NCI-H748 (cell line): Measurements from ENCODE around the gene IL13RA2.

ENCODE experiments used
- DNase-seq: peaks from one replicate; lab custom pipeline; 2025; ENCODE audit not compliant: unreplicated experiment; lab: John Stamatoyannopoulos, UW

Gene IL13RA2

DNA sequence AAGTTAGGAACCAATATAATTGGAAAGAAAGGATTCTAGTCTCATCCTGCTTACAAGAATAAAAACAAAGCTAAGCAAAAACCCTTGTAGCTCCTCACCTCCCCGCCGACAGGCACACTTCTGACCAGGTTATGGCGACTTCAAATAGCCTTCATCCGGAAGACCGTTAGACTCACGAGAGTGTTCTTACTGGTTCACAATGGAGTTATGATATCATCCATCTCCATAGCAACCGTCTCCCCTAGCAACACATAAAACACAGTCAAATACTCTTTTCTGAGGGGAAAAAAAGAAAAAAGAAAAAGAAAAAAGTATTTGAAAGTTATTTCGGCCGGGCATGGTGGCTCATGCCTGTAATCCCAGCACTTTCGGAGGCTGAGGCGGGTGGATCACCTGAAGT is at the start of gene IL13RA2:
Gene IL13RA2, minus strand, starts transcription at position 162 of the 400 bp plus-strand sequence. CDS start 347 bp downstream, outside the sequence.
- DNase-seq = no peak

DNA sequence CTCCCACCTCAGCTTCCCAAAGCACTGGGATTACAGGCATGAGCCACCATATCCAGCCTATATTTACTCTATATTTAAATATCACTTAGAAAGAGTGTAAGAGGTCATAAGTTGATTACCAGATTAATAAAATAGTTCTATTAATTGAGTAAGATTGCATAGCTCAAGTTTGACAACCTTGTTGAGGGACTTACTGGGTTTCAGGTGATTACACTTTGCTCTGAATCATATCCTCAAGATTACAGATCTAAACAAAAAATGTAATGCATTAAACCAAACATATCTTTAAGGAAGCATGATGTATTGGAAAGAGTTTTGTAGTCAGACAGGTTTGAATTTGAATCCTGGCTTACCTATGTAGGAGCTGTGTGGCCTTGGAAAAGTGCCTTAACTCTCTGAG is 47.9 kb upstream of the IL13RA2 start:
- DNase-seq = no peak

GRCh38 chrX:115060013-115060412 is 42.6 kb upstream of the IL13RA2 start:
- no peak for DNase-seq

DNA sequence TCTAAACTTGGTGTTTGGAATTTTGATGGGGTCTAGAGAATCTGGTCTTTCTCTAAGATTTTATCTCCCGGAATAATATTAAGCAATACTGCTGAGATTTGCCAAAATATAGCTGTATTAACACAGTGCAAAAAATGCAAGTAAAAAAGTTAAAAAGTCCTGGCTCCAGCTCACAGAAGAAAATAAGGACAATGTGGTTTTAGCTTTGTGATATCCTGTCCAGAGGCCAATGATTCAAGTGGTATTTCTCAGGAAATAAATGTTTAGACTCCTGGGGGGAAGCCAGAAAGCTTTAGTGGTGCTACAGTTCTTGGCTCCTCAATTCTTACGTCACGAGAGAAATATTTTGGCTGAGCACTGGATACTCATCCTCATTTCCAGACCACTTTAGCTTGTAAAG is 40.9 kb upstream of the IL13RA2 start:
- no peak for DNase-seq

- DNase-seq = no peak
Measured at GRCh38 chrX:115054876-115055275, 37.5 kb upstream of the IL13RA2 start.

DNA sequence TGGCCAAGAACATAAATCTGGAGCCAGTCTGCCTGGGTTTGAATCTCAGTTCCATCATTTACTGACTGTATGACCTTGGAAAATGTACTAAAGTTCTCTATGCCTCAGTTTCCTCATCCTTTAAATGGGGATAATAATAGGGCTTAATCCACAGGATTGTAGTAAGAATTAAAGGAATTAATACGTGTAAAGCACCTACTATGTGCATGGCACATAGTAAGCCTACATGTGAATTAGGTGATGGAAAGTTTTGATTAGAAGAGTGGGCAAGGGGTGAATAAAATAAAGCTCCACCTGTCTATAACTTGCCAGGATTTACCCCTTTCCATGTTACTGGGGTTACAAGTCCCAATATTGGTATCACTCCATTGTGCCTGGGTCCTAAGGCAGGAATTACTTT is 35.8 kb upstream of the IL13RA2 start:
- no peak for DNase-seq

DNA sequence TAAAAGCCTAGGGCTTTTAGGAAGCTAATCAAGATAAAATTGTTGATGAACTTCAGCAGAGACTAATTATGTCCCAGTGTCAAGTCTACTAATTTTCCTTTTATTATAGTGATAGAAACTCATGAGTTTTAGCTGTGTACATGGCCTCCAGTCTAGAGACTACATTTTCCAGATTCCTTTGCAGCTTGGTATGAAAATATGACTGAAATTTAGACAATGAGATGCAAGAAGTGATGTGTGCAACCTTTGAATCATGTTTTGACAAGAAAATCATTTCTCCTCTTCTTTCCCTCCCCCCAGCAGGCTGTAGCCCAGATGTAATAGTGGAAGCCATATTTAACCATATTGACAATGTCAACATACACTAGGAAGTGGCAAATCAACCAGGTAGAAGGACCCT is 30.3 kb upstream of the IL13RA2 start:
- DNase-seq = no peak

DNA sequence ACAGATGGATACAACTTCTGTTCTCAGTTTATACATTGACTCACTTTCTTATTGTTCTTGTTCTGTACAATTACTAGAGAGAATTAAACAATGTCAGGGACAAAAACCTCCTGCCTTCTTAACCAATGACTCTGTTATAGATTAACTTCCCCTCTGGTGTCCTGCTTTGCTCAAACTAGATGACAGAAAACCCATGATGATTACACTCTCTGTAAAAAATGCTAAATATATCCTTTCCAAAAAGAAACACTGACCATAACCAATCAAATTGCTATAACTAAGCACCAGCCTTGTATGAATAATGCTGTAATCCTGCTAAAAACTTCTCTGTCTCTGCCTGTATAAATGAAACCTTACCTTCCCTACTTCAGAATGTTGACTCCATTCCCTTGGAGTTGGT is 29.8 kb upstream of the IL13RA2 start:
- DNase-seq = no peak

DNA sequence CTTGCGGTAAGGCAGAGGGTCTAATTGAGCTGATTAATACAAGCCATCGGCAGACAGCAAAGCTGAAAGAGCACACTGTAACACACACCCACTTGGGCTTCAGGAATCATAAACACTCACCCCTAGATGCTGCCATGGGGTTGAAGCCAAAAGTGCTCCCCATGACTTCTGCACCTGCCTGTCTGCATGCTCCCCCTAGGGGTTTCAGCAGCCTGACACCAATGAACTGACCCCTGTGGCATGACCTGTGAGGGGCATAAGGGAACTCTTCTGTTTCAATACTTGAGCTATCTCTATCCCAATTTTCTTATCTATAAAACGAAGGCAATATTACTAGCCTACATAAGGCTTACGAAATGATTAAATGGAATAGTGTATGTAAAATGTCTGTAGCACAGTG is 23.0 kb upstream of the IL13RA2 start:
- no peak for DNase-seq

DNA sequence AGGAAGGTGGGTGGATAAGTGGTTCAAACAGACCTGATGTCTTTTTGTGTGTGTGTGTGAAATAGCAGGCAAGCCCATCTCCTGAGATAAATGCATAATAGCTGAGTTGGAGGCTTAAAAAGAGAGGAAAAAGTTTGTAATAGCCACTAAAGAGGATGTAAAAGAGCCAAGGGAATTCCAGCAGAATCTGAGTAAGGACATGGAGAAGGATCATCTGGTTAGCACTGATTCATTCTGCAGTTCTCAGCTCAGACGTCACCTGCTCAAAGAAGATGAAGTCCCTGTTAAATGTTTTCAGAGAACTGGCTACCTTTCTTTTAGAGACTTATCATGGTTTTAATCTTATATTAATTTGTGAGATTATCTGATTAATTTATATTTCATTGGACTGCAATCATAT is 21.0 kb upstream of the IL13RA2 start:
- no peak for DNase-seq

DNA sequence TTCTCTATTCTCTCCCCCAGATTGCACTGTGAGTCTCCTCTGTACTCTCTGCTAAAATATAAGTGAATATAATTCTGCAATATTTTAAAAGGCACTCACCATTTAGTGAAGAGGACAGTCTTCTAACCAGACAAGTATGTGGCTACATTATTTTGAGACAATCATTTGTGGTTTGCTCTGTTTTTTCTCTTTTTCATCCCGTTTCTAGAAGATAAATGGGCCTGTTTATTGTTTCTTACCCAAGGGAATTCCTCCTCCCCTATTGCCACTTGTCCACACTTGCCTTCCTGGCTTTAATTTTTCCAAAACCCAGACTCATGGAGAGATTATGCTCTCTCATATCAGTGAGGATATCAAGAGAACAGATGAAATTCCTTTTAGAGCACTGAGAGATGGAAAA is 18.6 kb upstream of the IL13RA2 start:
- no peak for DNase-seq

DNA sequence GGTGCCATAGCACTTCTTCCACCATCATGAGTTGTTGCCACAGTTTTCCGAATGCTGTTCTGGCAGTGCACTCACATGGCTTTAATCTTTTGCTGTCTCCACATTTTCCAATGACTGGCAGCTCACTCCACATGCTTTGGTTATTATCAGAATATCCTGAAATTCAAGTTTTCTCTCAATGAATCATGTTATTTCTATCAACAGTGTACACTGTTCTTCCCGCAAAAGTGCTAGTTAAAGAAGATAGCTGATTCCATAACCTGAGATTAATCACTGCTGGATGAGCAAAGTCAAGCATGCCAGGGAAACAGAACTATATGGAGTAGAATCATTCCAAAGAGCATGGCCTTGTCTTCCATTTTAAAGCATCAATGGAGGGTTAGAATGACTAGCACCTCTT is 14.6 kb upstream of the IL13RA2 start:
- no peak for DNase-seq

GRCh38 chrX:115030625-115031024 is 13.2 kb upstream of the IL13RA2 start:
- peak; percentile 70 for DNase-seq

- DNase-seq = no peak
Measured at GRCh38 chrX:115029869-115030570, 12.6 kb upstream of the IL13RA2 start.

- DNase-seq = no peak
Measured at GRCh38 chrX:115029440-115029839, 12.0 kb upstream of the IL13RA2 start.

DNA sequence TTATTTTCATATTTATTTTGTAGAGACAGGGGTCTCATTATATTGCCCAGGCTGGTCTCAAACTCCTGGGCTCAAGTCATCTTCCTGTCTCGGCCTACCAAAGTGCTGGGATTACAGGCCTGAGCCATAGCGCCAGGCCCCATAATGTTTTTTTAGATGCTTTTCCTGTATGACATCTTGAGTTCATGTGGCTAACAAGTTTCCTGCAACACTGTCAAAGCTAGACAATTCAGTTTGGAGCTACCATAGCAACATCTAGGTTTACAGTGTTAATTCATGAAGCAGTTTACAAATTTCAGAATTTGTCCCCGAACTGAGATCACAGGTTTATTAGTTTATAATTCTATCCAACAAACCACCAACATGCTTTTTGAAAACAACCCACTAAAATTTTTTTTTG is 6.4 kb upstream of the IL13RA2 start:
- DNase-seq = no peak

DNA sequence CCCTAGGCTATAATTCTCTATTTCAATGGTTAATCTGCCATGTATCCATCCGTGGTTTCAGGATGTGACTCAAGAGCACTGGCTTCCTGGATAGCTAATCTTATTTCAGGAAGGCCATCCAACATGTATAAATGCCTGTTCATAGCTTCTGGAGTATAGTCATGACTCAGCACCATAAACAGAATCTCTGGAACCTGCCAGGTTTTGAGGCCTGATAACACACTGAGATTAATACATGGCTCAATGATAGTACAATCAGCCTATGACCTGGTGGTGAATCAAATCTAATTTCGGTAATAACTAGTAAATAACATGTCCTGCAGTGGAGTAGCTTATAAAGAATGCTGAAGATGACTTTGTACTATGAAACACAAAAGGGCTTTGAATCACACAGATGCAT is 5.7 kb upstream of the IL13RA2 start:
- no peak for DNase-seq

- no peak for DNase-seq
Measured at GRCh38 chrX:115021121-115021520, 3.7 kb upstream of the IL13RA2 start.

GRCh38 chrX:115018944-115019343 is 1.5 kb upstream of the IL13RA2 start:
- DNase-seq = no peak

- no peak for DNase-seq
Measured at GRCh38 chrX:115018040-115018647, 728 bp upstream of the IL13RA2 start.

DNA sequence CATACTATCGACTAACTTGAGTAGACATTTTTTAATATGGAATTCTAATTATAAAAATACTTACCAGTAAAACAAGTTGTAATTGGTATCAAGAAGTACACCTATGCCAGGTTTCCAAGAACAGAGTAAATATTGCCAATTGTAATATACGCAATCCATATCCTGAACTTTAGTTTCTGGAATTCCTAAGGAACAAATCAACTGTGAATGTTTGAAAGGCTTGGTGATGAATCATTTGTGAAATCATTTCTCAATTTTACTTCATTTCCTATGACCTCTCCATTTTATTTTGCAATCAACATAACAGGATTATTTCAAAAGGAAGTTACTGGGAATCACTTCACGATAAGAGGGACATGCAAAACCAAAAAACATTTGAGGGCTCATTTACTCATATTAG is 3.7 kb downstream of the IL13RA2 start:
- DNase-seq = no peak

DNA sequence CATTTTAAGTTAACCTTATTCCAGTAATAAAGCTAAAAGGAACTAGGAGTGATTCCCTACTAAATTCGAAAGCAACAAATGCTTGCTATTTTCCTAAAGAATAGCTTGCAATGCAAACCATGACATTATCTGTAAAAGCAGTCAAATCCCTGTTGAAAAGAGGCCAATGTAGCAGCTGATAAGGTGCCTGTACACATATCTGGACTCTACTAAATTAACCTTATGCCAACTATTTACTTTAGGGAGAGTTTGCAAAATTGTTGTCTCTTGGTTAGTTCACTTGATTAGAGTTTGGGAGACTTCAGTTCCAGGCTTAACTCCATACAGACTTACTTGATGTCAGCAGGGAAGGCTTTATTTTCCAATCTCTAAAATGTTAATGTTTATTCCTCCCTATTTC is 6.0 kb downstream of the IL13RA2 start:
- DNase-seq = no peak

GRCh38 chrX:114999906-115000305 is 17.5 kb downstream of the IL13RA2 start:
- no peak for DNase-seq
